ENCODE results near the gene BANP.

- no peak for TF ChIP-seq HDGF (IDR thresholded peaks at IDR 0.05; ENCODE audit: borderline replicate concordance)
- no peak for TF ChIP-seq CTBP1 (IDR thresholded peaks at IDR 0.05; ENCODE audit: borderline replicate concordance)
- no peak for TF ChIP-seq FOXA1 (IDR thresholded peaks at IDR 0.05)
- TF ChIP-seq ZNF384 (IDR thresholded peaks at IDR 0.05), result no peak
- TF ChIP-seq FOXK2 (IDR thresholded peaks at IDR 0.05), result no peak
- TF ChIP-seq SP1 (IDR thresholded peaks at IDR 0.05), result no peak
- TF ChIP-seq PKNOX1 (IDR thresholded peaks at IDR 0.05), result no peak
- no peak for TF ChIP-seq BHLHE40 (IDR thresholded peaks at IDR 0.05; ENCODE audit: borderline replicate concordance)
Measured at GRCh38 chr16:88010968-88011483, 59.8 kb downstream of the BANP start.

All from HEK293T (cell line).